Mucosa of rectum (tissue), 2 donors: ENCODE results near the gene USH1G.

Source experiments
- H3K27ac ChIP-seq, 2 donors: one replicate each; pipeline ENCODE4 v1.7.0; 2013; ENCODE audit warnings: inconsistent platforms in 2 of 2, low read depth in 2 of 2, low read length in 2 of 2
- H3K27me3 ChIP-seq, 2 donors: one replicate each; pipeline ENCODE4 v1.7.0; 2013; ENCODE audit warnings: low read length in 2 of 2; ENCODE audit not compliant: control insufficient read depth in 2 of 2, insufficient read depth in 2 of 2
- H3K36me3 ChIP-seq, 2 donors: one replicate each; pipeline ENCODE4 v1.7.0; 2013; ENCODE audit warnings: low read length in 2 of 2; ENCODE audit not compliant: control insufficient read depth in 2 of 2, insufficient read depth in 2 of 2
- H3K4me1 ChIP-seq, 2 donors: one replicate each; pipeline ENCODE4 v1.7.0; 2013; ENCODE audit warnings: low read length in 2 of 2, mild to moderate bottlenecking in 1 of 2; ENCODE audit not compliant: control insufficient read depth in 2 of 2, insufficient read depth in 2 of 2
- H3K4me3 ChIP-seq, 2 donors: one replicate each; pipeline ENCODE4 v1.7.0; 2013; ENCODE audit warnings: low read length in 2 of 2
- H3K9ac ChIP-seq, 2 donors: one replicate each; pipeline ENCODE4 v1.7.0; 2013; ENCODE audit warnings: low read length in 2 of 2, low read depth in 1 of 2, mild to moderate bottlenecking in 1 of 2
- H3K9me3 ChIP-seq, 2 donors: one replicate each; pipeline ENCODE4 v1.7.0; 2013; ENCODE audit warnings: low read length in 2 of 2; ENCODE audit not compliant: control insufficient read depth in 2 of 2
- donor health status: healthy.
- donor health status: Normal muscosa, but diverticular disease.

Gene USH1G

GRCh38 chr17:74903671-74904070, 19.4 kb downstream of the USH1G start:
- Histone ChIP-seq H3K27ac (no peak overlapping the region), H3K4me1 (no peaks in the 10 kb centered on the region), H3K9ac (no peak overlapping the region), H3K9me3 (no peaks in the 10 kb centered on the region), H3K27me3 (peaks cover 5 to 7% of the 10 kb centered on the region in 2 donors), H3K36me3 (no peaks in the 10 kb centered on the region), H3K4me3 (no peak overlapping the region)

- peaks cover 5 to 7% of the 10 kb centered on the region in 2 donors for H3K27me3 ChIP-seq
- no peak overlapping the region for H3K27ac ChIP-seq
- no peaks in the 10 kb centered on the region for H3K4me1 ChIP-seq
- no peaks in the 10 kb centered on the region for H3K9me3 ChIP-seq
- H3K9ac ChIP-seq = no peak overlapping the region
- no peaks in the 10 kb centered on the region for H3K36me3 ChIP-seq
- no peak overlapping the region for H3K4me3 ChIP-seq
These were observed 20.0 kb downstream of the USH1G start for GRCh38 chr17:74903034-74903433.

- H3K36me3 ChIP-seq = no peaks in the 10 kb centered on the region
- no peak overlapping the region for H3K9ac ChIP-seq
- no peaks in the 10 kb centered on the region for H3K9me3 ChIP-seq
- no peak overlapping the region for H3K4me3 ChIP-seq
- peaks cover 5 to 7% of the 10 kb centered on the region in 2 donors for H3K27me3 ChIP-seq
- H3K27ac ChIP-seq = no peak overlapping the region
- no peaks in the 10 kb centered on the region for H3K4me1 ChIP-seq
These were observed 21.5 kb downstream of the USH1G start for GRCh38 chr17:74901353-74902135.

- H3K36me3 ChIP-seq = no peaks in the 10 kb centered on the region
- no peak overlapping the region for H3K9ac ChIP-seq
- H3K9me3 ChIP-seq = no peaks in the 10 kb centered on the region
- H3K4me1 ChIP-seq = no peaks in the 10 kb centered on the region
- H3K27me3 ChIP-seq = peaks cover 9 to 12% of the 10 kb centered on the region in 2 donors
- H3K27ac ChIP-seq = no peak overlapping the region
- H3K4me3 ChIP-seq = no peak overlapping the region
These were observed 22.8 kb downstream of the USH1G start for GRCh38 chr17:74900208-74900607.

GRCh38 chr17:74898376-74898946, 24.6 kb downstream of the USH1G start:
- peaks cover 16 to 18% of the 10 kb centered on the region in 2 donors for H3K27me3 ChIP-seq
- H3K36me3 ChIP-seq = no peaks in the 10 kb centered on the region
- no peak overlapping the region for H3K27ac ChIP-seq
- H3K9me3 ChIP-seq = no peaks in the 10 kb centered on the region
- no peaks in the 10 kb centered on the region for H3K4me1 ChIP-seq
- no peak overlapping the region for H3K4me3 ChIP-seq
- no peak overlapping the region for H3K9ac ChIP-seq

GRCh38 chr17:74893936-74894671, 29.0 kb downstream of the USH1G start:
- no peak overlapping the region for H3K4me3 ChIP-seq
- peaks cover 0 to 4% of the 10 kb centered on the region in 2 donors for H3K4me1 ChIP-seq
- H3K36me3 ChIP-seq = no peaks in the 10 kb centered on the region
- no peak overlapping the region for H3K27ac ChIP-seq
- no peak overlapping the region for H3K9ac ChIP-seq
- peaks cover 25 to 34% of the 10 kb centered on the region in 2 donors for H3K27me3 ChIP-seq
- H3K9me3 ChIP-seq = no peaks in the 10 kb centered on the region

GRCh38 chr17:74892974-74893911, 29.8 kb downstream of the USH1G start, which contains the start of gene FADS6:
TSS of gene FADS6 (minus strand) at chr17:74893633. CDS start at chr17:74893595, 38 bp downstream.
- Histone ChIP-seq H3K9me3 (no peaks in the 10 kb centered on the region), H3K27me3 (peaks cover 29 to 34% of the 10 kb centered on the region in 2 donors), H3K9ac (no peak within 1 kb of the TSS), H3K27ac (no peak within 1 kb of the TSS), H3K4me1 (peaks cover 0 to 4% of the 10 kb centered on the region in 2 donors), H3K36me3 (no peaks in the 10 kb centered on the region), H3K4me3 (peak within 1 kb of the TSS; percentile 20 to 43)

GRCh38 chr17:74892013-74892841, 30.8 kb downstream of the USH1G start:
- H3K27me3 ChIP-seq = peaks cover 29 to 34% of the 10 kb centered on the region in 2 donors
- no peaks in the 10 kb centered on the region for H3K9me3 ChIP-seq
- no peak overlapping the region for H3K9ac ChIP-seq
- peaks cover 0 to 4% of the 10 kb centered on the region in 2 donors for H3K4me1 ChIP-seq
- H3K36me3 ChIP-seq = no peaks in the 10 kb centered on the region
- H3K4me3 ChIP-seq = peak overlapping the region in 1 of 2 donors; percentile 43
- H3K27ac ChIP-seq = no peak overlapping the region

GRCh38 chr17:74890554-74890953, 32.5 kb downstream of the USH1G start:
- H3K27me3 ChIP-seq = peaks cover 25 to 31% of the 10 kb centered on the region in 2 donors
- no peaks in the 10 kb centered on the region for H3K36me3 ChIP-seq
- H3K27ac ChIP-seq = no peak overlapping the region
- peaks cover 0 to 4% of the 10 kb centered on the region in 2 donors for H3K4me1 ChIP-seq
- H3K4me3 ChIP-seq = no peak overlapping the region
- no peak overlapping the region for H3K9ac ChIP-seq
- no peaks in the 10 kb centered on the region for H3K9me3 ChIP-seq
